T-helper 2 cell treated with Interferon-gamma antibody and Interleukin-4, amounts not matched to agents 100 ng/mL and 5 ng/mL, for 36 hours (primary cell): ENCODE measurements around the gene CHPT1. TPM values are rescaled to one million over a fixed set of nuclear protein-coding genes. Genes with fewer than 3 reads are reported as not detected.
"Not testable (repeated sequence)": the region's sequence is repeated elsewhere in the genome, so short reads cannot be mapped to it uniquely, and the experiment has no call there.

Experiments
- intact Hi-C: fragments of 100-400 bp; cut with micrococcal nuclease; formaldehyde crosslinking; loops from one replicate; pipeline ENCODE4 v1.15.1; 2023
- total RNA-seq: library from RNA; stranded (reverse); gene quantifications from 2 replicates; pipeline ENCODE4 v1.2.3, GENCODE V29; 2022

The CHPT1 gene
- 12.3 and 12.6 TPM in 2 replicates for total RNA-seq

DNA sequence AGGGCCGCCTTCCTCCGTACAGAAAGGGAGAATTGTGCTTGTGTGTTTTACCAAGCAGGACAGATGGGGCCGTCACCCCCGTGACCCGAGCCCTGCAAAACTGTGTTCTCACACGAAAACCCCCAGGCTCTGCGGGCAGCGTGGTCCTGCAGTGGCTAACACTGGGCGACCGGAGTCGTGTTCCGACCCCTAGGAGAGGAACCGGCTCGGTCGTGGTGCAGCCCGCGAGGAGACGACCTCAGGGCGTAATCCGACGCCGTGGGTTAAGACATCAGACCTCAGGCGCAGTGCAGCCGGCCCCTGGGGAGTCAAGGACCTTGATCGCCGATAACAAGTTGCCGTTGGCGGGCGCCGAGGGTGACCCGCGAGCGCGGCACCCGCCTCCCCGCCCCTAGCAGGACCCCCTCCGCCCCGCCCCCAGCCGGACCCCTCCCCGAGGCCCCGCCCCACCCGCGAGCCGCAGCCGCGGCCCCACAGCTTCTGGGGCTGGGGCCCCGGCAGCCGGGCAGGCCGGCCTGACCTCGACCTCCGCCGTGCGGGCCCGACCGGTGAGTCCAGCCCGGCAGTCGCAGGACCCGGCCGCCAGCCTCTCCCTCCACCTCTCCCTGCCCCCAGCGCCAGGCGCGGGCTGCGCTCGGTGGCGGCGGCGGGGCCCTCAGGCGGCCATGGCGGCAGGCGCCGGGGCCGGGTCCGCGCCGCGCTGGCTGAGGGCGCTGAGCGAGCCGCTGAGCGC lies at the start of gene CHPT1:
CHPT1 (plus strand) TSS at position 444 of the 733 bp plus-strand sequence; CDS start at position 666, 222 bp downstream.
- intact Hi-C loops = loop anchor here (2.0 kb wide), 3 partner anchors 27 to 291 kb away; partner anchors contain the start of genes ARL1 and GNPTAB

DNA sequence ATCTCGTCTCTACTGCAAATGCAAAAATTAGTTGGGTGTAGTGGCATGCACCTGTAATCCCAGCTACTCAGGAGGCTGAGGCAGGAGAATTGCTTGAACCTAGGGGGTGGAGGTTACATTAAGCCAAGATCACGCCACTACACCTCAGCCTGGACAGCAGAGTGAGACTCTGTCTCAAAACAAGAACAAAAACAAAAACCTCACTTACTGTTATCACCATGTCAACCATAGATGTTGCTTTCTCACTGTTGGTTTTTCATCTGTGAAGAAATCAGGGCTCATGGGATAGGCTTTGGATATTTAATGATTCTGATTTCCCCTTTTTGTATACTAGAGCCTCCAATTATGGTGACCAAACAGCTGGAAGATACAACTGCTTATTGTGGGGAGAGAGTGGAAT lies 49.7 kb upstream of the CHPT1 start:
- intact Hi-C loops = no loop called here

GRCh38 chr12:101648195-101648594 lies 49.2 kb upstream of the CHPT1 start:
- intact Hi-C loops = no loop called here

DNA sequence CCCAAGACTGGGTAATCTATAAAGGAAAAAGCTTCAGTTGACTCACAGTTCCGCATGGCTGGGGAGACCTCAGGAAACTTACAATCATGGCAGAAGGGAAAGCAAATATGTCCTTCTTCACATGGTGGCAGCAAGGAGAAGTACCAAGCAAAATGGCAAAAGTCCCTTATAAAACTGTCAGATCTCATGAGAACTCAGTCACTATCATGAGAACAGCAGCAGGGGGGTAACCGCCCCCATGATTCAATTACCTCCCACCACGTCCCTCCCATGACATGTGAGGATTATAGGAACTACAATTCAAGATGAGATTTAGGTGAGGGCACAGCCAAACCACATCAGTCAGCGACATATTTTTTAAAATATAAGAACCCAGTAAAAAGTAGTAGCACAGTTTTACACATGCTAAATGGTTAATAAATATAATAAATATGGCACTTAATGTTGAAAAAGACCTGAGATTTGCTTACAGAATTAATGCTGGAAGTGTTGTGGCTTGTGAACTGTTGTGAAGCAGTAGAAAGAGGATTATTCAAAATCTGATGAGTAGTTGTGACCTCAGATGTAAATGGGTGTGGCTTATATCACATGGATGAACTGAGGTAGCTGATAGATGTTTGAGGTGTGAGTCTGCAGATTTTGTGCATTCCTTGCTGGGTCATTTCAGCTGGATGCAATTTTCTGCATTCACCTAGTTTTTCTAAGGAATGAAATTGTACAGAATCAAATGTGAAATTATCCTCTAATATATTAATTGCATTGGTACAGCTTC lies 46.9 kb upstream of the CHPT1 start:
- intact Hi-C loops = no loop called here

- intact Hi-C loops = no loop called here
Measured at GRCh38 chr12:101653030-101653429, 44.4 kb upstream of the CHPT1 start.

DNA sequence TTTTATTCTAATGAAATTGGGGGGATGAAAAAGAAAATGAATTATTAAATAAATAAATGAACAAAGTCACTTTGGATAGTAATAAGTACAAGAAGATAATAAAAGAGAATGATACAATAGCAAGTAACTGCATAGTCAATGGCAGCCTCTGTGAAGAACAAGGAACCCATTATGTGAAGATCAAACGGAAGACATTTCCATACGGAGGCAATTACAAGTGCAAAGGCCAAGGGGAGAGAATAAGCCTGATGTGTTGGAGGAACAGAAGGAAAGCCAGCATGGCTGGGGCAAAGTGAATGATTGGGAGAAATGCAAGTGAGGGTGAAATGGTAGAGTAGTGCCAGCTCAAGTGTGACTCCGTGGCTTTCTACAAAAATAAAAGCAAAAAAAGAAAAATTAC lies 43.9 kb upstream of the CHPT1 start:
- intact Hi-C loops = no loop called here

DNA sequence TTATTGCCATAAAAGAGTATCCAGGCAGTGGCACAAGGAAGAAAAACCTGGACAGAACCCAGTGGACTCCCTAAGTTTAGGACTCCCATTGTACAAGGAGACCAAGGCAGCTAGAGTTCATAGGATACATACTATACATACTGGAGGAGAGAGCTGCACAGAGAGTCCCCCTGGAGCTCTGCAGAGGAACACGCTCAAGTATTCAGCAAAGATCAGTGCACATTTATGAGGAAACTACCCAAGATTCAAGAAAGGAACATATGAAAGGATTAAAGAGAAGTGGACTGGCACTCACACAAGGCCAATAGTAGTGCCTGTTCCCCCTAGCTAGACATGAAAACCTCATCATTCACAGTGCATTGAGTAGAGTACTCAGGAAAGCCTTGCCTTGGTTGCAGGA lies 43.0 kb upstream of the CHPT1 start:
- intact Hi-C loops = no loop called here

GRCh38 chr12:101655393-101655792 lies 42.0 kb upstream of the CHPT1 start:
- intact Hi-C loops = no loop called here

- intact Hi-C loops = not testable (repeated sequence)
Measured at GRCh38 chr12:101660662-101661061, 36.8 kb upstream of the CHPT1 start.

DNA sequence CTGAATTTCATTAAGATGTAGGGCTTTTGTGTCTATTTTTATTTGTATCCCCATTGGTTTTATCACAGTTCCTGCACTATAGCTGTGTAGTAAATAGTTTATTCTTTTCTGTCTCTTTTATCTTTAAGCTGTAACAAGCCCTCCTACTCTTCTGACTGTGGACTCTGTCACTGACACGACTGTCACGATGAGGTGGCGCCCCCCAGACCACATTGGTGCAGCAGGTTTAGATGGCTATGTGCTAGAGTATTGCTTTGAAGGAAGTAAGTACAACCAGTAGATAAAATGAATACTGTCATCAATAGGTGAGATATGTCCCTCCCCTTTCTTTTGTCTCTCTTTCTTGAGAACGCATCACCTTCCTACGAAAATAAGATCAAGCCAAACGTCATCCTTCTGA lies 34.1 kb upstream of the CHPT1 start:
- intact Hi-C loops = no loop called here

- intact Hi-C loops = no loop called here
Measured at GRCh38 chr12:101664992-101665391, 32.4 kb upstream of the CHPT1 start.

DNA sequence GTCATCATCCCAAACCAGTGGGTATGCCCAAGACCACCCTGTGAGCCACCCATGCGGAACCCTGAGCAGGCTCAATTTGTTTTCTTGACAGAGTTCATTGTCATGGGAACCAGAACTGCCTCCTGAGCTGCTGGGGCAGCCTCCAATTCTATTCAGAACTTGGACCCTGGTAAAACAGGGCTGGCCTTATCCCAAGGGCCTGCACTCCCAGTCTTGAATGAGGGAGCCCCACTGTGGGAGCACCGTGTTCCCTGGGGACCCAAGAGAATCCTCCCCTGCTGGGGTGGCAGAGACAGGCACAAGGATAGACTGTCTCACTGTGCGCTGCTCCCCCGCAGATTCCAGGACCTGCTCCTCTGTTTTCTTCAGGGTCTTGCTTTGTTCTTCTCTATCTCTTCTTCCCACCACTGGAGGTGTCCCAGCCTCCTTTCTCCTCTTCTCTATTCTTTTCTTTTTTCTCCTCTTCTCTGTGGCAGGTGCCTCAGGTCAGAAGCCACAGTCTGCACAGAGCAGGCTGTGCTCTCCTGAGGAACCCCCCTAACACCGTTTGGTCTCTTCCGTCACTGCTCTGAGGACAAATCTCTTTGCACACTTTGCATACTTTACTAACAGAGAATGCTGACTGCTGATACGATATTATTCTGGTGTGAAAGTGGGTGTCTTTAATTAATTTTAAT lies 31.2 kb upstream of the CHPT1 start:
- intact Hi-C loops = no loop called here

DNA sequence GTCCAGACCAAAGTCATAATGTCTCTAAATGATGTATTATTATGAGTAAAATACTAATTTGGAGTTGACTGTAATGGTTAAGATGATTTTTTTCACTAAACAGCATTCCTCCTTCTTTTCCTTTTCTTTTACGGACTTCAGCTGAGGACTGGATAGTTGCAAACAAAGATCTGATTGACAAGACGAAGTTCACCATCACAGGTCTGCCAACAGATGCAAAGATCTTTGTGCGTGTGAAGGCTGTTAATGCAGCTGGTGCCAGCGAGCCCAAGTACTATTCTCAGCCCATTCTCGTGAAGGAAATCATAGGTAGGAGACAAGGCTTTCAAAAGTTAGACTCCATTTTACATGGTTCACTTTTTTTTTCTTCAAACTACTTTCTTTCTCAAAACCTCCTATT lies 29.8 kb upstream of the CHPT1 start:
- intact Hi-C loops = no loop called here

DNA sequence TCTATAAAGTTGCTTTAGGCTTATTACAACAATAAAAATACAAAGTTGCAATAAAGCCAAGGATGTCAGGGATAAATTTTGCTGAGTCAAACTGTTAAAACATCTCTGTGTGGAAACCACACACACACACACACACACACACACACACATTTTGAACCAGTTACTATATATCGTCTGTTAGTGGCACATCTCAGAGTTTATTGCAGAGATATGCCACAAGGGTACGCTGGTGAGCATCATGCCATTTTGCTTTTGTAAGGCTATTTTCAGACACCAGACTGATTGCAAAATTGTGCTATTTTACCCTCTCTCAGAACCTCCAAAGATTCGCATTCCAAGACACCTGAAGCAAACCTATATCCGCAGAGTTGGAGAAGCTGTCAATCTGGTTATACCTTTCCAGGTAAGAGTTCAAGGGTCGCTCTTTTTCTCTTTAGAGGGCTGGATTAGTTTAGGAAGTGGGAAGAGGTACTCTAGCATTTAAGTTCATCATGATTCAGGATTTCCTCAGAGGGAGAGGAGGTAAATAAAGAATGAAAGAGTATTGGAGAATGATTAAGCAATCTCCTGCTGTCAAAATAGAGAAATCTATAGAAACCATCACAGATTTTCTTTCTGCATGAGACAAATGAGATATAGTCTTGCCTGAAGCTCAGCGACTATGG lies 27.3 kb upstream of the CHPT1 start:
- intact Hi-C loops = loop anchor here (1.0 to 5.0 kb wide), 3 partner anchors 27 to 169 kb away; partner anchors contain the start of gene CHPT1

DNA sequence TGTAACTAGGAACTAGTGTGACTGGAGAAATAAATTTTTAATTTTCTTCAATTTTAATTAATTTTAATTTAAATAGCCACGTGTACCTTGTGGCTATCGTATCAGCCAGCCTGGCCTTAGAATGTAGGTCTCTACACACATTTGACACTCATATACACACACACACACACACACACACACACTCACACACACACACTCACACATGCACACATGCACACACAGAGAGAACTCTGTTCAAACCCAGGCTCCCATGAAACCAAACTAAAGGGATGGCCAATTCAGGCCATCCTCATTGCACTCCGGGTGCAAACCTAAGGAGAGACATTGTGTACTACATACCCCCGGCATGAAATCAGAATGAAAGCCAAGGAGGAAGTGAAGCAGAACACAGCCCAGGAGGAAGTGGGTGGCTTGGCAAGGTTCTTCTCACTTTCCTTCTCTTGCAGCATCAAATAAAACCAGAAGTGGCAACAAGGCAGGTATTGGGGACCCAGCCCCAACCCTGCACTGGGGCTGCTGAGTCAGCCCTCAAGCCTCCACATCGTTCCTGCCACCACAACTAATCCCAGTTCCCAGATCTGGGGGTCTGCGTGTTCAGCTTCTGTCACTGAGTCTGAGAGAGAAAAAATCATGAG lies 26.2 kb upstream of the CHPT1 start:
- intact Hi-C loops = loop anchor here (2.0 to 5.0 kb wide), 2 partner anchors 26 to 86 kb away; partner anchors contain the start of gene CHPT1

DNA sequence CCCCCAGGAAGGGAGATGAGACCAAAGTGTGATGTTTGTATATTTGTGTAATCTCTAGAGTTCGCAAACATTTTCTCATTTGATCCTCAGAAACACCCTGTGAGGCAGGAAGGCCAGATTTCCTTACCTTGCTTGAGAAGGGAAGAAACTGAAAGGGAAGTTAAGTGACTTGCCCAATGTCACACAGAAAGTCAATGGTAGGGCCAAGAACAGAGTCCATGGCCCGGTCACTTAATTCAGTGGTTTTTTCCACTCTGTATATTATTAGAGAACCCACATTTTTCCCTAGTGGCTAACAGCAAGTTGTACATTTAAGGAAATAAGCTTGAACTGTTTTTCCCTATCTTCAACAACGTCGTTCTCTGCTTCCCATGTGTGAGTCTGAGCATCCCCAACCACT lies 25.6 kb upstream of the CHPT1 start:
- intact Hi-C loops = loop anchor here (2.0 to 5.0 kb wide), 2 partner anchors 25 to 85 kb away; partner anchors contain the start of gene CHPT1

DNA sequence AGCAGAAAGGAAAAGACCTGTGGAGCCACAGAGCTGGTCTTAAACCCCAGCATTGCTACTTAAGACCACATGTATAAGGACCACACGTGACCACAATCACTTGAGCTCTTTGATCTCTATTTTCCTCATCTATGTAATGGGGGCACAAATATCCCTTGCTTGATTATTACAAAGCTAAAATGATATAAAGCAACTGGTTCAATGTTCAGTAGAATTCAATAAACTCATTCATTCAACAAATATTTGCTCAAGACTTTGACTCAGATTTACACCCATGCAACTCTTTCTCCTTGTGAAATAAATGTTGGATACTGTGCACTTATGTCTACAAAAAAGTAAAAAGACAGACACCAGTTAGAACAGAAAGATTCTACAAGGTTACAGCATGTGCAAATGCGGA lies 21.9 kb upstream of the CHPT1 start:
- intact Hi-C loops = no loop called here

GRCh38 chr12:101676497-101676896 lies 20.9 kb upstream of the CHPT1 start:
- intact Hi-C loops = not testable (repeated sequence)

- intact Hi-C loops = no loop called here
Measured at GRCh38 chr12:101678081-101678480, 19.4 kb upstream of the CHPT1 start.

DNA sequence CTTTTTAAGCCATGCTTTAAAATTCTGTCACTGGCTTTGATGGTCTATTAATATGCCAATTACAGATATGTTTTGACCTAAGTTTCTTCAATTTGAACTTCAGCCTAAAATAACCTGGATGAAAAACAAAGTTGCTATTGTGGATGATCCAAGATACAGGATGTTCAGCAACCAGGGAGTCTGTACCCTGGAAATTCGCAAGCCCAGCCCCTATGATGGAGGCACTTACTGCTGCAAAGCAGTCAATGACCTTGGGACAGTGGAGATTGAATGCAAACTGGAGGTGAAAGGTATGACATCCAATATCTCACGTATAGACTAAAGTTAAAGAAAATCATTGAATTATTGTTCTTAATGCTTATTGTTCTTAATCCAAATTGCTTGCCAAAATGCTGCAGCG lies 17.2 kb upstream of the CHPT1 start:
- intact Hi-C loops = no loop called here

GRCh38 chr12:101680647-101681046 lies 16.8 kb upstream of the CHPT1 start:
- intact Hi-C loops = no loop called here
